HG03442 (cell line): ENCODE results near the gene PRKCH.

Experiments
- ATAC-seq: cut with Tn5 transposase; IDR thresholded peaks from one replicate; pipeline ENCODE4 v1.9.1; 2021; ENCODE audit warnings: mild to moderate bottlenecking, moderate library complexity; ENCODE audit not compliant: unreplicated experiment

The PRKCH gene

DNA sequence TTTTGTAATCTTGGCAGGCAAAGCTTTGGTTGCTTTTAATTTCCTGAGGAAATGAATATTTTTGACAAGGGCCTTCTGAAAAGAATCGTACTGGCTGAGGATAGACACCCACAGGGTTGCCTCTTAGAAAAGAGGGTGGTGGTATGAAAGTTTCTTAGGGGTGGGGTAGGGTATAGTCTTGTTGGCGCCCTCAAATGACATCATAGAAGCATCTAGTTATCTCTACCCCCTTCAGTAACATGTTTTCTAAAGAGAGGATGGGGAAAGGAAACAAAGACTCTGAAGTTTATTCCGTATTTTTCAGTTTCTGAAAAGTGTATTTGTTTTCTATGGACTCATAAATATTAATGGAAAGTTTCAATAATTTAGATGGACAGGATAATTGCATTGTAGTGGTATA lies 13.7 kb downstream of the PRKCH start:
- ATAC-seq, result no peak

GRCh38 chr14:61335671-61336275 lies 14.4 kb downstream of the PRKCH start:
- ATAC-seq, result no peak

GRCh38 chr14:61337893-61338292 lies 16.5 kb downstream of the PRKCH start:
- no peak for ATAC-seq

- no peak for ATAC-seq
These were observed 17.1 kb downstream of the PRKCH start for GRCh38 chr14:61338457-61338856.

- ATAC-seq, result no peak
These were observed 20.2 kb downstream of the PRKCH start for GRCh38 chr14:61341275-61342206.

GRCh38 chr14:61342486-61342885 lies 21.1 kb downstream of the PRKCH start:
- ATAC-seq, result no peak

DNA sequence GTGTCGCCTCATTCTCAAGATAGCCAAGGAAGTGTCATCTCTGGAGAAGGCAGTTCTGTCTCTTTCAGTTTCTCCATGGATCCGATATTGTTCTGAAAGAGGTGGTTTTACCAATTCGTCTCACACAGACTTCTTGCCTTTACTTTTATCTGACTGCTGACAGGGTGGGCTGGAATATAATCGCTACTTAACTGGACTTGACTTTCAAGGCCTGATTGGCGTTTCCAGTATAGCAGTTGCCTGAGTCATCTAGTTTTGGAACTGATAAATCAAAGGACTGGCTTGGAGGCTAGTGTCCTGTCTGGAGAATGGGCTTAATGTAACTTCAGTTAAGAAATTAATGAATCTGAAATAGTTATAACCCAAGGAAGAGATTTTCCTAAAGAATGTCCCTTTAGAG lies 21.6 kb downstream of the PRKCH start:
- ATAC-seq, result no peak

DNA sequence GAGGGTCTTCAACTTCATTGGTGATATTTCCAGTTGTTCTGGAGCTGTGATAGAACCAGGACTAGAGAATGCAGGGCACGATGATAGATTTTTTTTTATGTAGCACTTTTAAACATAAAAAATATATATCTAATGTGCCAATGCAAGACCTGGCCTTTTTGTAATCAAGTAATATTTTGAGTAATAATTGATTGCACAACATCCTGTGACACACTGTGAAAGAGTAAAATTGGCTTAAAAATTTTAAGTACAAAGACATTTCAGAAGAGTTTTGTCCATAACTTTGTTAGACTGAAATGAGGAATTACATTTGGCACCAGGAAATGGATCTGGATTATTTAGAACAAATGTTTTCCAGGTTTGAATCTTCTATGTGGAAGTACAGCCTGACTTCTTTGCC lies 22.1 kb downstream of the PRKCH start:
- ATAC-seq, result no peak

GRCh38 chr14:61343991-61344405 lies 22.6 kb downstream of the PRKCH start:
- no peak for ATAC-seq

GRCh38 chr14:61344437-61345150 lies 23.2 kb downstream of the PRKCH start:
- no peak for ATAC-seq

DNA sequence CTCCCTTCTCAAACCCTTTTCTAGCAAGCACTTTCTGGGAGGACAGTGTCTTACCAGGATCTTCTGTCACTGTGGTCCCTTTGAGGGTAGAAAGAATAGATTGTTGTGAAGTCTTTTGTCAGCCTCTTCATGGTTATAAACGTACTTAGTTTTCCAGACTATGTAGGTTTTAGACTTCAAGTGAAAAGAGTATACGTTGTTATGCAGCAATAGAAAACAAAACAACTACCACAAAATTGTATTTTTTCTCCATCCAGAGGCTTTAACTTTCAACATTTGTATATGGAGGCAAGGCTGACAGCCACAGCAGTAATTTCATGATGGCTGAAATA lies 23.7 kb downstream of the PRKCH start:
- ATAC-seq, result no peak

DNA sequence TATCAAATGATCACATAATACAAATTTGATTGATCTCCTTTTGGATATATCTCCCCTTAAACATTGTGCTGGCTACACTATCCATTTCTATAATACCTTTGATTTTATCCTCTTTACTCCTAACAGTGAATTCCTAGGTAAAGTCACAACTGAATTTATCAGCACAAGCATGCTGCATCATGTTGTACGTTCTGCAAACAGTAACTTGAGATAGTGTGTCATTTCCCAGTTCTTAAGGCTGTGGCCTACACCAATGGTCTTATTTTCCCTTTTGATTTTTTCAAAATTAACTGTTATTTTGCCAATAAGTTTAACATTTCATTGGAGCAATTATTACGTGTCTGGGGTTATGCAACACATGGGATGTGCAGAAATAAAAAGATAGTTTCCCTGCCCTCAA lies 24.8 kb downstream of the PRKCH start:
- ATAC-seq, result no peak

DNA sequence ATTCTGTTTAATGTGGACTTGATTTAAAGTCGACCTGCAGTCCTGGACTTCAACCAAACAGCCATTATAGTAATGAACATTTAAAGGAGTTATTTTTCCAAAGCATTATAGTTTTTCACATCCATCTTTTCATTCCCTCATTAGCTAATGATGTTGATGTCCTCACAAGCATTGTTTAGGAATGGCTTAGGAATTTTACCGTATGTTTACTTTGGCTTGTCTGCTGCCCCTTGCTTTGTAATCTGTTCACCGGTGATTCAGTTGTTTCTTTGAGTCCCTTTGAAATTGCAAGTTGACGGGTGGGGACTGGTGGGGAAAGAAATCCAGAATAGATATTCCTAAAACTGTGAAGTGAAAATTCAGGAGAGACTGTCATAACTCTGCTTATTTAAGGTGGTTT lies 25.4 kb downstream of the PRKCH start:
- ATAC-seq, result no peak

- no peak for ATAC-seq
These were observed 26.6 kb downstream of the PRKCH start for GRCh38 chr14:61347826-61348443.

GRCh38 chr14:61350427-61351270 lies 29.3 kb downstream of the PRKCH start:
- no peak for ATAC-seq

DNA sequence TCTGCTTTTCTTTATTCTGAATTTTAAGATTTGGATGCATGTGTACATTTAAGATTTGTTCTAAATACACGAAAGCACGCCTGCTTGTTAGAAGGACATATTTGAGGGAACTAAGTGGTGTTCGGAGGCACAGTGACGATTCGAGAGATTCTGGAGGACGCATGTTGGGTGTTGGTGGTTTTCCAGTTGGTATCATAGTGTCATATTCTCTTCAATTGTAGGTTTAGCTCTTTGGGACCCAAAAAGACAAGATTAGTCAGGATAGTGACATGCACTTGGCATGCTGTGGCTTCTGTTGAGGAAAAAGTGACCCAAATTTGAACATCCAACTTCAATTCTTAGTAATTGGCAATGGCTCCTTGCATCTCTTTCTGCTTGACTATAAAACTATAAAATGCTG lies 30.1 kb downstream of the PRKCH start:
- no peak for ATAC-seq

DNA sequence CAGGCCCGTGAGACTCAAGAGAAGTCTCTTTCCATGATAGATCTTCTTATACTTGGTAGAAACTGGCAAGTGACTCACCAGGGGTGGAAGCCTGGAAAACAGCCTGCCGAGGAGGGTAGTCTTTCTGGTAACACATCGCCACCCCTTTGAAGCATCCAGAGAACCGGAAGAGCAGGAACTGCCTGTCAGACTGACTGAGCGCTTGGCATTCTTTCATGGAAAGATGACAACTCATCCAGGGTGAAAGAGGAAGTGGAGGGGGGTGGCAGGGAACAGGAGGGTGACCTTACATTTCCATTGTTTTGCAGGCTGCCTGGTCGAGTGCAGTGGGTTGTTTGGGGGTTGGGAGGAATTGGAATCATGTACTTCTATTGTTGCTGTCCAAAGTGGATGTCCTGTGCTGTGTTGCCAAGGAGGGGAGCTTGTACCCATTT lies 34.5 kb downstream of the PRKCH start:
- ATAC-seq, result no peak

DNA sequence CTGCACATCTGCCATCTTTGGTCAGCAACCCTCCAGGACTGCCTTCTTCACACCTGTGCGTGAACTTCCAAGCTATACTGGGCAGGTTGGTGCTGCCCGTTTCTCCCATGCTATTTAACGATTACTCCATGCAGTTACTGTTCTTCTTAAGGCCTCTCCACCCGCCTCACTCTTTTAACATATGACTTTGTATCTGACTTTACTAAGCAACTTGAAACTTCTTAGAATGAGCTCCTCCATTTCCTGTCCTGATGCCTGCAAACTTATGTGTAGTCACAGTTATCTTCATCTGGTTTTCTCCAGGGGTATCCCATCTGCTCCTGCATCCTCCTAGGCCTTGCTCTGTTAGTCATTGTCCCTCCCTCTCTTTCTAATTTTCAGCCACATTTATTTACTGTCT lies 35.7 kb downstream of the PRKCH start:
- no peak for ATAC-seq

GRCh38 chr14:61358554-61359226 lies 37.3 kb downstream of the PRKCH start:
- no peak for ATAC-seq
